Measurements from ENCODE around the gene HMGCS2.
"Not testable (repeated sequence)": the region's sequence is repeated elsewhere in the genome, so short reads cannot be mapped to it uniquely, and the experiment has no call there.

DNA sequence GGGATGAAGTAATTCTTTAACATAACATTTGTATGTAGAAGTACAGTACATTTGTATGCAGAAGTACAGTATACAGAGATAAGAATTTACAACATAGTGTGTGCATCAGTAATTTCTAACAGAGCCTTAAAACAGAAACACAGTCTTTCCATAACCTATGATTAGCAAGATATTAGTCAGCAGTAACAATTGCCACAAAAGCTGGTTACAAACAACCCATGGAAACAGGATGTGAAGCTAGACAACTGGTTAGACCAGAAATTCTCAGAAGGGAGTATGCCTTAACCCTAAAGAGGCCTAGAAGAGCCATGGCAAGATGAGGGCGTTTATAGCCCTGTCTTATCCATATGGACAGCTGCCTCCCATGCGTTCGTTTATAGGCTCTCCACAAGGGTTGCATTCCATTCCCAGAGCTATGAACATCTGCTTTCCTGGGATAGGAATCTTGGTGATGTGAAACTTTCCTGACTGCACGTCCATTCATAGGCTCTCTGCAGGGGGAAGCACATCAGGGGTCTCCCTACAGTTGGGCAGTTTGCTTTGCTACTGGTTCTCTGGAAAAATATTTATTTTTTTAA, 17.9 kb upstream of the HMGCS2 start:
- not testable (repeated sequence) for TF ChIP-seq EZH2 (IDR thresholded peaks at IDR 0.05); POLR2AphosphoS5 (IDR thresholded peaks at IDR 0.05; ENCODE audit: borderline replicate concordance, low read depth, low read length)

All from SK-N-MC (cell line).